SK-N-SH treated with all-trans-retinoic acid at 6 μM for 48 hours (cell line): ENCODE data around the gene SMPDL3A.
"Not testable (repeated sequence)": the region's sequence is repeated elsewhere in the genome, so short reads cannot be mapped to it uniquely, and the experiment has no call there.

Experiments
- ATAC-seq: fragments of 200-7000 bp; cut with Tn5 transposase; 3 replicates; pipeline ENCODE4 v1.9.1; 2020; ENCODE audit warnings: mild to moderate bottlenecking, moderate library complexity
- ARNTL ChIP-seq: fragments of 450-650 bp; formaldehyde crosslinking; IDR thresholded peaks from 2 replicates; pipeline ENCODE4 v1.5.0; 2020; ENCODE audit warnings: low read depth, mild to moderate bottlenecking, moderate library complexity, borderline replicate concordance
- BACH2 ChIP-seq: fragments of 250-450 bp; sonication (Bioruptor Pico); IDR thresholded peaks from 2 replicates; pipeline ENCODE4 v1.9.0; 2021; ENCODE audit warnings: mild to moderate bottlenecking, borderline replicate concordance
- CSDC2 ChIP-seq: fragments of 250-450 bp; sonication (Bioruptor Pico); IDR thresholded peaks from 2 replicates; pipeline ENCODE4 v1.5.0; 2020; ENCODE audit warnings: mild to moderate bottlenecking, moderate library complexity
- ESRRG ChIP-seq: fragments of 250-450 bp; sonication (Bioruptor Pico); IDR thresholded peaks from 2 replicates; pipeline ENCODE4 v1.6.1; 2021; ENCODE audit warnings: mild to moderate bottlenecking
- OSR1 ChIP-seq: fragments of 250-450 bp; sonication (Bioruptor Pico); IDR thresholded peaks from 2 replicates; pipeline ENCODE4 v1.8.0; 2022; ENCODE audit warnings: moderate library complexity, mild to moderate bottlenecking, inconsistent platforms
- PPARA ChIP-seq: fragments of 250-450 bp; sonication (Bioruptor Pico); IDR thresholded peaks from 2 replicates; pipeline ENCODE4 v1.5.0; 2020; ENCODE audit warnings: mild to moderate bottlenecking, borderline replicate concordance
- RARB ChIP-seq: fragments of 250-450 bp; sonication (Bioruptor Pico); IDR thresholded peaks from 2 replicates; pipeline ENCODE4 v1.8.0; 2021; ENCODE audit warnings: mild to moderate bottlenecking, moderate library complexity
- SNAI2 ChIP-seq: fragments of 250-450 bp; sonication (Bioruptor Pico); IDR thresholded peaks from 2 replicates; pipeline ENCODE4 v1.5.0; 2020; ENCODE audit warnings: mild to moderate bottlenecking, moderate library complexity
- TOX ChIP-seq: fragments of 250-450 bp; sonication (Bioruptor Pico); IDR thresholded peaks from 2 replicates; pipeline ENCODE4 v1.8.0; 2021; ENCODE audit warnings: mild to moderate bottlenecking, moderate library complexity, borderline replicate concordance
- ZFP3 ChIP-seq: fragments of 250-450 bp; sonication (Bioruptor Pico); IDR thresholded peaks from 2 replicates; pipeline ENCODE4 v1.5.0; 2020; ENCODE audit warnings: mild to moderate bottlenecking, moderate library complexity
- ZFP30 ChIP-seq: fragments of 450-650 bp; formaldehyde crosslinking; IDR thresholded peaks from 2 replicates; pipeline ENCODE4 v1.5.0; 2022; ENCODE audit warnings: mild to moderate bottlenecking, moderate library complexity
- ZNF565 ChIP-seq: fragments of 450-650 bp; formaldehyde crosslinking; conservative IDR thresholded peaks from 2 replicates; pipeline ENCODE4 v1.5.0; 2020; ENCODE audit warnings: low read depth, mild to moderate bottlenecking, moderate library complexity
- ZNF70 ChIP-seq: fragments of 450-650 bp; formaldehyde crosslinking; IDR thresholded peaks from 2 replicates; pipeline ENCODE4 v1.5.0; 2020; ENCODE audit warnings: mild to moderate bottlenecking, moderate library complexity
- ZNF8 ChIP-seq: fragments of 450-650 bp; formaldehyde crosslinking; IDR thresholded peaks from 2 replicates; pipeline ENCODE4 v1.5.0; 2020; ENCODE audit warnings: mild to moderate bottlenecking, moderate library complexity
- TF ChIP-seq, protein P1 (sequence below): fragments of 250-450 bp; sonication (Bioruptor Pico); IDR thresholded peaks from 2 replicates; pipeline ENCODE4 v1.8.0; 2020; ENCODE audit warnings: mild to moderate bottlenecking, moderate library complexity, borderline replicate concordance
- TF ChIP-seq, protein P2 (sequence below): fragments of 250-450 bp; sonication (Bioruptor Pico); IDR thresholded peaks from 2 replicates; pipeline ENCODE4 v1.5.0; 2020; ENCODE audit warnings: mild to moderate bottlenecking, moderate library complexity
- TF ChIP-seq, protein P3 (sequence below): fragments of 250-450 bp; sonication (Bioruptor Pico); IDR thresholded peaks from 2 replicates; pipeline ENCODE4 v1.8.0; 2021; ENCODE audit warnings: low read depth, mild to moderate bottlenecking, moderate library complexity, borderline replicate concordance

Gene SMPDL3A, protein sequence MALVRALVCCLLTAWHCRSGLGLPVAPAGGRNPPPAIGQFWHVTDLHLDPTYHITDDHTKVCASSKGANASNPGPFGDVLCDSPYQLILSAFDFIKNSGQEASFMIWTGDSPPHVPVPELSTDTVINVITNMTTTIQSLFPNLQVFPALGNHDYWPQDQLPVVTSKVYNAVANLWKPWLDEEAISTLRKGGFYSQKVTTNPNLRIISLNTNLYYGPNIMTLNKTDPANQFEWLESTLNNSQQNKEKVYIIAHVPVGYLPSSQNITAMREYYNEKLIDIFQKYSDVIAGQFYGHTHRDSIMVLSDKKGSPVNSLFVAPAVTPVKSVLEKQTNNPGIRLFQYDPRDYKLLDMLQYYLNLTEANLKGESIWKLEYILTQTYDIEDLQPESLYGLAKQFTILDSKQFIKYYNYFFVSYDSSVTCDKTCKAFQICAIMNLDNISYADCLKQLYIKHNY

DNA sequence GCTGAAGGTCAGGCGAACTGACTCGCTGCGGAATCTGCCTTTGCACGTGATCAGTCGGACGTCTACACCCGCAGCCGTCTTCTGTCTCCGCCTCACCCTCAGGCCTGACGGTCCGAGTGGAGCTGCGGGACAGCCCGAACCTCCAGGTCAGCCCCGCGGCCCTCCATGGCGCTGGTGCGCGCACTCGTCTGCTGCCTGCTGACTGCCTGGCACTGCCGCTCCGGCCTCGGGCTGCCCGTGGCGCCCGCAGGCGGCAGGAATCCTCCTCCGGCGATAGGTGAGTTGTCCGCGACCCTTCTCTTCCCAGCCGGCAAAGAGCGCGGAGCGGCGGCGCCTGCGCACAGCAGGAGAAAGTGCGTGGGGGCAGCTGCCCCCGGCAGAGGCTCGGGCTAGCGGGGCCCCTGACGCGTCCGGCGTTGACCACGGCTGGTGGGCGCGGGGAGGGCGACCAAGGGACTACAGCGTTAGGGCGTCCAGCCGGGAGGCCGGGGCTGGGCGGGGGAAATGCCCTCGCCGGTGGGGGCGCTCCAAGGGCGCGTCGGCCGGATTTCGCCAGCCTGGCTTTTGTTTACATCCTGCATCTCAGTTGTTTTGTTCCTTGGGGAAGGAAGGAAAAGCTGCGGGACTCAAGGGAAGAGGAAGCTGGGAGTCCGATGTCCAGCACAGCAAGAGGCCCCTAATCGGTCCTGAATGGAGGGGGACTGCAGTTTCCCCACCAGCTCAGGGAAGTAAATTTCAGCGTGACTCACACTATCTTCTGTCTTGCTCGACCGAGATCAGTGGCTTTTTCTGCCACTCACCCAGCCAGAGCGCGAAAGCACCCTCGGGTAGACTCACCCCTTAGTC lies at the start of gene SMPDL3A:
Gene SMPDL3A (plus strand): TSS at position 77 of the 846 bp plus-strand sequence. CDS start 89 bp downstream, at position 166.
- peak; percentile 90 for ATAC-seq

DNA sequence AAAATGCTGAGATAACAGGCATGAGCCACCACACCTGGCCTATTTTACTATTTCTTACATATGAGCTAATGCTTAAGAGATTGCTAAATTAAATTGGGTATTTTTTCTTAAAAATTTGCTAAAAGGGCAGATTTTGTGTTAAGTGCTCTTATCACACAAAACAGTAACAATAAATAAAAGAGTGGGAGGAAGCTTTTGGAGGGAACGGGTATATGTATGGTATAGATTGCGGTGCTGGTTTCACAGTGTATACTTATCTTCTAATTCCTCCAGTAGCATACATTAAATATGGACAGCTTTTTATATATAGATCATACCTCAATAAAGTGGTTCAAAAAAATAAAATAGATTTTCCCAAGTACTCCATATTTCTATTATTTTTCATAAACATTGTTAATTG lies 49.0 kb upstream of the SMPDL3A start:
- no peak for ATAC-seq
- TF ChIP-seq OSR1 (CRISPR knock-in tag) (no peak), BACH2 (CRISPR knock-in tag) (no peak), ZNF70 (no peak), ZNF8 (CRISPR knock-in tag) (no peak)

More for the DNA sequence above, at the start of gene SMPDL3A:
- TF ChIP-seq ZFP3 (CRISPR knock-in tag) (peak; percentile 93), ZNF70 (no peak)
- TF ChIP-seq, protein P1, sequence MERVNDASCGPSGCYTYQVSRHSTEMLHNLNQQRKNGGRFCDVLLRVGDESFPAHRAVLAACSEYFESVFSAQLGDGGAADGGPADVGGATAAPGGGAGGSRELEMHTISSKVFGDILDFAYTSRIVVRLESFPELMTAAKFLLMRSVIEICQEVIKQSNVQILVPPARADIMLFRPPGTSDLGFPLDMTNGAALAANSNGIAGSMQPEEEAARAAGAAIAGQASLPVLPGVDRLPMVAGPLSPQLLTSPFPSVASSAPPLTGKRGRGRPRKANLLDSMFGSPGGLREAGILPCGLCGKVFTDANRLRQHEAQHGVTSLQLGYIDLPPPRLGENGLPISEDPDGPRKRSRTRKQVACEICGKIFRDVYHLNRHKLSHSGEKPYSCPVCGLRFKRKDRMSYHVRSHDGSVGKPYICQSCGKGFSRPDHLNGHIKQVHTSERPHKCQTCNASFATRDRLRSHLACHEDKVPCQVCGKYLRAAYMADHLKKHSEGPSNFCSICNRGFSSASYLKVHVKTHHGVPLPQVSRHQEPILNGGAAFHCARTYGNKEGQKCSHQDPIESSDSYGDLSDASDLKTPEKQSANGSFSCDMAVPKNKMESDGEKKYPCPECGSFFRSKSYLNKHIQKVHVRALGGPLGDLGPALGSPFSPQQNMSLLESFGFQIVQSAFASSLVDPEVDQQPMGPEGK (CRISPR knock-in tag), result 0 out of 2 replicates have a peak, but pooled peaks have one; percentile 46
- TF ChIP-seq, all 23 proteins: peak for 2

DNA sequence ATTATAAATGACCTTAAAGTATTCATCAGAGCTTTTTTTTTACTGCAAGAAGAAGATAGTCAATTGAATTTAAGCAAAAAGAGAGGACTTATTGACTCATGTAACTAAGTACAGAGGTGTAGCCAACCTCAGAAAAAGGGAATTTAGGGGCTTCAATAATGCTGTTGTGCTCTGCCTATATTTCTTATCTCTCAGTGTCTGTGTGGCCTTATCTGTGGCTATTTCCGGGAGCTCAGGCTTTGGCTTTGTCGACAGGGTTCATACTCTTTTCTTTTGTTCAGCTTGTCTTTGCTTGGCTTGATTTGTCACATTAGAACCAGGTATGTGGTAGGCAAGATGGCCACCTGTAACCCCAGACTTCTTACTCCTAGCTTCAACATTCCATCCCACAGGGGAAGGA lies 48.1 kb upstream of the SMPDL3A start:
- TF ChIP-seq CSDC2 (no peak), ZNF8 (CRISPR knock-in tag) (no peak), SNAI2 (CRISPR knock-in tag) (no peak), RARB (no peak), ZFP30 (CRISPR knock-in tag) (no peak), ARNTL (CRISPR knock-in tag) (no peak), ESRRG (no peak), PPARA (CRISPR knock-in tag) (no peak), TOX (no peak), ZNF565 (no peak), OSR1 (CRISPR knock-in tag) (no peak)
- TF ChIP-seq, protein P1 (CRISPR knock-in tag), result no peak
- TF ChIP-seq, protein P2, sequence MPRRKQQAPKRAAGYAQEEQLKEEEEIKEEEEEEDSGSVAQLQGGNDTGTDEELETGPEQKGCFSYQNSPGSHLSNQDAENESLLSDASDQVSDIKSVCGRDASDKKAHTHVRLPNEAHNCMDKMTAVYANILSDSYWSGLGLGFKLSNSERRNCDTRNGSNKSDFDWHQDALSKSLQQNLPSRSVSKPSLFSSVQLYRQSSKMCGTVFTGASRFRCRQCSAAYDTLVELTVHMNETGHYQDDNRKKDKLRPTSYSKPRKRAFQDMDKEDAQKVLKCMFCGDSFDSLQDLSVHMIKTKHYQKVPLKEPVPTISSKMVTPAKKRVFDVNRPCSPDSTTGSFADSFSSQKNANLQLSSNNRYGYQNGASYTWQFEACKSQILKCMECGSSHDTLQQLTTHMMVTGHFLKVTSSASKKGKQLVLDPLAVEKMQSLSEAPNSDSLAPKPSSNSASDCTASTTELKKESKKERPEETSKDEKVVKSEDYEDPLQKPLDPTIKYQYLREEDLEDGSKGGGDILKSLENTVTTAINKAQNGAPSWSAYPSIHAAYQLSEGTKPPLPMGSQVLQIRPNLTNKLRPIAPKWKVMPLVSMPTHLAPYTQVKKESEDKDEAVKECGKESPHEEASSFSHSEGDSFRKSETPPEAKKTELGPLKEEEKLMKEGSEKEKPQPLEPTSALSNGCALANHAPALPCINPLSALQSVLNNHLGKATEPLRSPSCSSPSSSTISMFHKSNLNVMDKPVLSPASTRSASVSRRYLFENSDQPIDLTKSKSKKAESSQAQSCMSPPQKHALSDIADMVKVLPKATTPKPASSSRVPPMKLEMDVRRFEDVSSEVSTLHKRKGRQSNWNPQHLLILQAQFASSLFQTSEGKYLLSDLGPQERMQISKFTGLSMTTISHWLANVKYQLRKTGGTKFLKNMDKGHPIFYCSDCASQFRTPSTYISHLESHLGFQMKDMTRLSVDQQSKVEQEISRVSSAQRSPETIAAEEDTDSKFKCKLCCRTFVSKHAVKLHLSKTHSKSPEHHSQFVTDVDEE (CRISPR knock-in tag), result no peak
- TF ChIP-seq, protein P3, sequence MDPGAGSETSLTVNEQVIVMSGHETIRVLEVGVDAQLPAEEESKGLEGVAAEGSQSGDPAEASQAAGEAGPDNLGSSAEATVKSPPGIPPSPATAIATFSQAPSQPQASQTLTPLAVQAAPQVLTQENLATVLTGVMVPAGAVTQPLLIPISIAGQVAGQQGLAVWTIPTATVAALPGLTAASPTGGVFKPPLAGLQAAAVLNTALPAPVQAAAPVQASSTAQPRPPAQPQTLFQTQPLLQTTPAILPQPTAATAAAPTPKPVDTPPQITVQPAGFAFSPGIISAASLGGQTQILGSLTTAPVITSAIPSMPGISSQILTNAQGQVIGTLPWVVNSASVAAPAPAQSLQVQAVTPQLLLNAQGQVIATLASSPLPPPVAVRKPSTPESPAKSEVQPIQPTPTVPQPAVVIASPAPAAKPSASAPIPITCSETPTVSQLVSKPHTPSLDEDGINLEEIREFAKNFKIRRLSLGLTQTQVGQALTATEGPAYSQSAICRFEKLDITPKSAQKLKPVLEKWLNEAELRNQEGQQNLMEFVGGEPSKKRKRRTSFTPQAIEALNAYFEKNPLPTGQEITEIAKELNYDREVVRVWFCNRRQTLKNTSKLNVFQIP, result no peak
- no peak for ATAC-seq

DNA sequence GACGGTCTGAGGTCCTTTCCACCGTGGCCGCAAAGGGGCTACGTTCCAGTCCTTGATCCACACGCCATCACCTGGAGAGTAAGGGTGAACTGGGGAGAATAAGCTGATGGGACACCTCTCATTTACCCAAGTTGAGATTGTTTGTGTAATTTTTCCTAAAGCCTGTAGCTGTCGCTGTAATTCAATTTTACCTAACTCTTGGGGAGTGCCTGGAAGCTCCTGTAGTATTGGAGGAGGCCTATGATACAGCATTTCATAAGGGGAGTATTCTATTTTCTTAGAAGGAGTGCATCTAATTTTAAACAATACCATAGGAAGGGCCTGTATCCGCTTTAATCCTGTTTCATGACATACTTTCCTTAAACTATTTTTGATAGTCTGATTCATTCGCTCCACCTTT lies 44.8 kb upstream of the SMPDL3A start:
- not testable (repeated sequence) for ATAC-seq

DNA sequence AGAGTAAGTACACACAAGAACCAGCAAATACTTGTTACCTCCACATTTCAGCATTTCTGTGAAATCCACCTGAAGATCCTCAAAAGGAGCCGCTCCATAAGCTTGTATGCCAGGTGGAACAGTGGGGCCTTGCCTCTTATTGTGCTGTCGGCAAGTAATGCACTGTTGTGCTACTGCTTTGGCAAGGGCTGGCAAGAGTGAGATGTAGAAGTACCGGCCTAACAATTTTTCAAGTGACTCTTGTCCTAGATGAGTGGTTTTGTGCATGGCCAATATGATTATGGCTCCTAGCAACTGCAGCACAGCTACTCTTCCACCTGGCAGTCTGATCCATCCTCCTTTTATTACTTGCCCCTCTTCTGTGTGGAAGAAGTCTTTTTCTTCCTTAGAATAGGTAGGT lies 44.2 kb upstream of the SMPDL3A start:
- not testable (repeated sequence) for ATAC-seq
